Activated effector memory CD4-positive, alpha-beta T cell treated with anti-CD3 and anti-CD28 coated beads, Interleukin-2, amount 50 U/mL, for 16 hours (primary cell): ENCODE data around the gene NOD2.
A peak's percentile ranks its signal among the peaks of the same experiment; 100 is the strongest.

Experiments used
- DNase-seq: peaks from one replicate; pipeline ENCODE4 v3.0.0-alpha.2; 2020

The NOD2 gene

DNA sequence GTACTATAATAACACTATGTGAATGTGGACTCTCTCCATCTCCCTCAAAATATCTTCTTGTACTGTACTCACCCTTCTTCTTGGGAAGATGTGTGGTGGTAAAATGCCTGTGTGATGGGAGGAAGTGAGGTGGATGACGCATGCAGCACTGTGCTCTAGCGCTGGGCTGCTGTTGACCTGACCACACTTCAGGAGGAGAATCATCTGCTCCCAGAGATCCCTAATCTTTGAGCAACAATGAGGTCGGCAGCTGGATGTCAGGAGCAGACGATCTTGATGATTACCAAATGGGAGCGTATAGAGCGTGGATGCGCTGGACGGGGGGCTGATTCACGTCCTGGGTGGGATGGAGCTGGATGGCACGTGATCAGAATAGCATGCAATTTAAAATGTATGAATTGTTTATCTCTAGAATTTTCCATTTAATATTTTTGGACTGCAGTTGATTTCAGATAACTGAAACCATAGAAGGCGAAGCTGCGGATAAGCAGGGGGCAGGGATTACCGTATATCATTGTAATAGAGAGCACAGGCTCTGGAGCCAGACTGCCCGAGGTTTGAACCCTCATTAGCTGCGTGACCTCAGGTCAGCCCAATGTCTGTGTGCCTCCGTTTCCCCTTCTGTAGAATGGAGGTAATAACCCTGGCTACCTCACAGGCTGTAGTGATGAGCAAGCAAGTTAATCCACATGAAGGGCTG, 24.8 kb downstream of the NOD2 start:
- DNase-seq, result no peak

DNA sequence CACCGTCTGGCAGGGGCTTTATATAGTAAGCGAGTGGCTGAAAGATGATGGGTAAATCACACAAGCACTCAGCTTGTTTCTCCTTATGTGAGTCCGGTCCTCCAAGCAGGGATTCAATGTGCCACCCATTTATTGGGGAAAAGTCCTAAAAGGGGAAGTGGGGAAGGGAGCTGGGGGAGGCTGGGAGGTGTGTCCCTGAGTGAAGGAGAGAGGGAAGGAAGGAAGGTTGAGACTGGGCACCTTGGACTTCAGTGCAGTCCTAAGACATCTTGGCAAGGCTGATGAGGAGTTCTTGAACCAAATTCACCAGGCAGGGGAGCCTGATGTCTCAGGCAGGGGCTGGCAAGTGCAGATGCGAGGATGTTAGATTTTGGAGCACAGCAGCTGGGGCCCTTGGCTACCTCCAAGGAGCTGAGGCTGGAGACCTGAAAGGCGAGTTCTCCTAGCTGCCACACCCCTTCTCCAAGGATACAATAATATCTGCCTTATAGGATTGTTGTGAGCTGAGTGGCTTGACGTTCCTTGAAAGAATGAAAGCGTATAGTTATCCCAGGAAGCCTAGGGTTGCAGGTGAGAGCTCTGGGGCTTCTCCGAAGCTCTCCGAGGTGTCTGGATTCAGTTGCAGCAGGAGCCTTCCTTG, 25.5 kb downstream of the NOD2 start:
- DNase-seq, result no peak

DNA sequence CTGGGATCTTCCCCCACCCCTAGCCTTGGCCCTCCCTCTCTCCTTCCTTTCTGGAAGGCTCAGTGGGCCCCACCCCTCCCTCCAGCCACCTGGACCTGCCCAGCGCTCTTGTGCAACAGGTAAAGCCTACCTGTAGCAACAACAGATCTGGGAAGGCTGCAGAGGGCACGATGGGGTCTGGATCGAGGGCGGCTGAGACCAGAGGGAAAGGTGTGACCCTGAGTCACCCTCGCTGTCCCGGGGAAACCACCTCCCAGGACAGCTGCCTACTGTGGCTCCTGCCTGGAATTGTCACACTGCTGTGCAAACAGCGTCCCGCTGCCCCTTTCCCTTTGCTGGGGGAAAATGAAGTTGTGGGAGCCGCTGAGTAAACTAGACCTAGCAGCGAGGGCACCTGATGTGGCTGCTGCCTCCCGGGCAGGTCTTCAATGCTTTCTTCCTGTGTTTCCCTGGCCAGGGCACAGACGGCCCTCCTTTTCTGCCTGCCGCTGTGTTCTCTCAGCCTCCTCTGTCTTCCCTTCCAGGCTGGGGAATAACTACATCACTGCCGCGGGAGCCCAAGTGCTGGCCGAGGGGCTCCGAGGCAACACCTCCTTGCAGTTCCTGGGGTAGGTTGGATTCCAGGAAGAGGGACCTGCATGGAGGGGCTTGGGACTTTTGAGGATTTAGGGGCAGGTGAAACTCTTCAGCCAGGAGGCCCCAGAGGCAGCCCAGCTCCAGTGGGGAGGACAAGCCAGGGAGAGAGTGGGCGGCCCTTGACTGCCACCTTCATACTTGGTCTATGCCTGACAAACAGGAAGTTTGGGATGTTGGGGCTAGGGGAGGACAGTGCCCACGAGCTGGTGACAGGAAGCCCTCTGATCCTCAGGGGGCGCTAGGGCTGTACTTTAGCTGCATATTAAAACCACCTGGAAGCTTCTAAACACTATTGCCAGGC, 26.3 kb downstream of the NOD2 start:
- DNase-seq, result no peak

DNA sequence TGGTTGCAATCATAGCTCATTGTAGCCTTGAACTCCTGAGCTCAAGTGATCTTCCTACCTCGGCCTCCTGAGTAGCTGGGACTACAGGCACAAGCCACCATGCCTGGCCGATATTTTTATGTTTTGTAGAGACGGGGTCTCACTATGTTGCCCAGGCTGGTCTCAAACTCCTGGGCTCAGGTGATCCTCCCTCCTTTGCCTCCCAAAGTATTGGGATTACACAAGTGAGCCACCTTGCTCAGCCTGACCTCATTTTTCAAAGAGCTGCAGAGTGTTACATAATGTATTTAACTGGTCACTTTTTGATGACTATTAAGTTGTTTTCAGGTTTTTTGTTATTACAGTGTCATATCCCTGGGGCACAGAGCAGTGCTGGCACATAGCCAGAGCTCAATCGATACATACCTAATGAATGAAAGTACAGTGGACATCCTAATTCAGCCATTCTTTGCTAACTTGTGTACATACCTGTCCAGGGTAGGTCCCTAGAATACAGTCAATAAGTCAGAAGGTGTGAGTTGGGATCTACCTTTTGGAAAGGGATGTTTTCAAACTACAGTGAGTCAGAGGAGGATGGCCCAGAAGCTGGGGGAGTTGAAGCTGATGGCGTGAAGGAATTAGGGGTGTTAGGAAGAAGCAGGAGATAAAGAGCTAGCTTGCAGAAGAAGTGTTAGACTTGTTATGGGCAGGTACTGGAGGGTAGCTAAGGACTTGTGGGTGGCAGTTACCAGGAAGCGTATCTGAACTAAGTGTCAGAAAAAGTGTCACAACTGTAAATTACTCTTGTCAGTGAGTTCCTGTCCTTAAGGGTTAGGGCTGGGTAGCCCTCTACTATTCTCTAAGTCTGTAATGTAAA, 28.4 kb downstream of the NOD2 start:
- DNase-seq, result no peak

DNA sequence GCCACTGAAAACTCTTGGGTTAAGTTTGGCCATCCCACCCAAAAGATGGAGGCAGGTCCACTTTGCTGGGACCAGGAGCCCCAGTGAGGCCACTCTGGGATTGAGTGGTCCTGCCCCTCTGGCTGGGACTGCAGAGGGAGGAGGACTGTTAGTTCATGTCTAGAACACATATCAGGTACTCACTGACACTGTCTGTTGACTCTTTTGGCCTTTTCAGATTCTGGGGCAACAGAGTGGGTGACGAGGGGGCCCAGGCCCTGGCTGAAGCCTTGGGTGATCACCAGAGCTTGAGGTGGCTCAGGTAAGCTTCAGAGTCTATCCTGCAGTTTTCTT, 29.0 kb downstream of the NOD2 start:
- no peak for DNase-seq

DNA sequence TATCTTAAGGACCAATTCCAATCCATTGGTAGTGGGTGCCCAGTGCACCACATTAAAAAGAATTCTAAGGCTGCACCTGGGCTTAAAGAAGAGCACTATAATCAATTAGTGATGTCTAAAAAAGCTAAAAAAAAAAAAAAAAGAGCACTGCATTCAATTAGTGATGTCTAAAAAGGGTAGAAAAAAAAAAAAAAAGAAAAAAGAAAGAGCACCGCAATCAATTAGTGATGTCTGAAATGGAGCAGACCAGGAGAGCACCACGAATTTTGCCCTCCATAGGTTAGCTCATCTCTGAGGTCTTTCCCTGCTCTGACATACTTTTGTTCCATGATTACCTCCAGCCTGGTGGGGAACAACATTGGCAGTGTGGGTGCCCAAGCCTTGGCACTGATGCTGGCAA, 29.6 kb downstream of the NOD2 start:
- DNase-seq, result no peak

DNA sequence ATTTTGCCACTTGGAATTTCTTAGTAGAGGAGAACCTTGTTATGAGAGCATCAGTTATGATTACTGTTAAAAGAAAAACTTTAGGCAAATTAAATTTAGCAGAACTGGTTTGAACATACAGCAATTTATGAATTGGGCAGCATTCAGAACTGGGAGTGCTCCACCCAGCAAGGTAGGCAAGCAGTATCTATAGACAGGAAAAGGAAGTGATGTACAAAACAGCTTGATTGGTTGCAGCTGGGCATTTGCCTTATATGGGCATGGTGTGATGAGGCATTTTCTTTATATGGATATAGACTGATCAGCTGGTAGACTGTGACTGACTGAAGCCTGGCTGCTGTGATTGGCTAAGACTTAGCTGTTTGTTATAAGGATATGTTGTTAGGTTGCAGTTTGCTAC, 30.9 kb downstream of the NOD2 start:
- no peak for DNase-seq

DNA sequence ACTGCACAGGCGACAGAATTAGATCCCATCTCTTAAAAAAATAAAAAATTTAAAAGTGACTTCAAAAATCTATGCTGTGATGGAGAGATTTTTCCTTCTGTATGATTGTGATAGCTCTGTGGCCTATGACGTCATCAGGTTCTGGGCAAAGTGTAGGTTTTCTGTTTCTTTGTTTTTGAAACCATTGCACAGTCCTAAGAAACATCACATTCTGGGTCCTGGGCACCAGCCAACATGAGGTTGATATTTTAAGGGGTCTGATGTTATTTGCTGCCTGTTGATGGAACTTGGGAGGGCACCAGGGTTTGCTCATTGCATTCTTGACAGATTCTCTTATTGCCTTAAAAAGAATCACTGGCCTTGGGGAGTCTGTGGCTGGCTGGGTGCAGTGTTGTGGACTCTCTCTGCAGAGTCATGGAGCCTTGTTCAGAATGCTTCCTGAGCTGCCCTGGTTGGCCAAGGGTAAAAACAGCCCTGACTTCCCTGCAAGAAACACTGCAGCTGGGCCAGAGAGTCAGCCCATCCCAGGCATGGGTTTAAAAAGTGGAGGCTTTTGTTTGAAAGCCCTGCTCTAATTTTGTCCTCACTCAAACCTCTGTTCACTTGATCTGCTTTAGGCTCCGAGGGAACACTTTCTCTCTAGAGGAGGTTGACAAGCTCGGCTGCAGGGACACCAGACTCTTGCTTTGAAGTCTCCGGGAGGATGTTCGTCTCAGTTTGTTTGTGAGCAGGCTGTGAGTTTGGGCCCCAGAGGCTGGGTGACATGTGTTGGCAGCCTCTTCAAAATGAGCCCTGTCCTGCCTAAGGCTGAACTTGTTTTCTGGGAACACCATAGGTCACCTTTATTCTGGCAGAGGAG, 38.0 kb downstream of the NOD2 start:
- DNase-seq, result no peak

DNA sequence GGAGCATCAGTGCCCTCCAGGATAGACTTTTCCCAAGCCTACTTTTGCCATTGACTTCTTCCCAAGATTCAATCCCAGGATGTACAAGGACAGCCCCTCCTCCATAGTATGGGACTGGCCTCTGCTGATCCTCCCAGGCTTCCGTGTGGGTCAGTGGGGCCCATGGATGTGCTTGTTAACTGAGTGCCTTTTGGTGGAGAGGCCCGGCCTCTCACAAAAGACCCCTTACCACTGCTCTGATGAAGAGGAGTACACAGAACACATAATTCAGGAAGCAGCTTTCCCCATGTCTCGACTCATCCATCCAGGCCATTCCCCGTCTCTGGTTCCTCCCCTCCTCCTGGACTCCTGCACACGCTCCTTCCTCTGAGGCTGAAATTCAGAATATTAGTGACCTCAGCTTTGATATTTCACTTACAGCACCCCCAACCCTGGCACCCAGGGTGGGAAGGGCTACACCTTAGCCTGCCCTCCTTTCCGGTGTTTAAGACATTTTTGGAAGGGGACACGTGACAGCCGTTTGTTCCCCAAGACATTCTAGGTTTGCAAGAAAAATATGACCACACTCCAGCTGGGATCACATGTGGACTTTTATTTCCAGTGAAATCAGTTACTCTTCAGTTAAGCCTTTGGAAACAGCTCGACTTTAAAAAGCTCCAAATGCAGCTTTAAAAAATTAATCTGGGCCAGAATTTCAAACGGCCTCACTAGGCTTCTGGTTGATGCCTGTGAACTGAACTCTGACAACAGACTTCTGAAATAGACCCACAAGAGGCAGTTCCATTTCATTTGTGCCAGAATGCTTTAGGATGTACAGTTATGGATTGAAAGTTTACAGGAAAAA, 38.8 kb downstream of the NOD2 start:
- DNase-seq, result no peak

DNA sequence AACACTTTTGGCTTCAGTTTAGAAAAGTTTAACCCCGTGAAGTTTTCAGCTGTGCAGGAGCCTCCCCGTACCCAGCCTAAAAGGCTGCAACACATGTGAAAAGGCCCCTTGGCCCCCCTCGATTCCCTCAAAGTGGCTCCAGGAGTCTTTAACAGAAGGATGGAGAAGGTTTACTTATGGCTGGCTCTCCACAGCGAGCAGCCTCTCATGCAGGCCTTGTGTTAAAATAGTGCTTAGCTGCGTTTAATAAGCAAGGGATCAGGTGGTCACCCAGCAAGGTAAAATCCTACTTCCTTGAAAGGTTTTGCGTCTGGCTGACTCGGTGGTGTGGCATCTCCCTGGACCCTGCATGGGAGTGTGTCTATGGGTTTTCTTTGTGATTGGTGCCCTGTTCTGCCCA, 40.1 kb downstream of the NOD2 start:
- no peak for DNase-seq

DNA sequence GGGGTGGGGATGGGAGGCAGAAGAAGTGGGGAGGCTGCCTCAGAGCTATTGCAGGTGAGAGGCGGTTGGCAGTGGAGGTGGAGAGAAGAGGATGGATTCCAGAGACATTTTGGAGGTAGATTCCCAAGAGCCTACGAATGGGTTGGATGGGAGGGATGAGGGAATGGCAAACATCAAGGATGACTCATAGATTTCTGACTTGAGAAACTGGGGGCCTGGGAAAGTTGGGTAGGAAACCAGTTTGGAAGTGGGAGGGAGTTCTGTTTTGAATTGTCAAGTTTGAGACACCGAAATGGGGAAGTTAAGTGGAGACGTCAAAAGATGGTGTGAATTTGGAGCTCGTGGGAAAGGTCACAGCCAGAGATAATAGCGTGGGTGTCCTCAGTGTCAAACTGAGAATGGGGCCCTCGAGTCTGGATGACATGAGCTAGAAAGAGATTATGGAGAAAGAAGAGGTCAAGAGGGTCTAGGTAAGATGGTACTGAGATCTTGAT, 42.3 kb downstream of the NOD2 start:
- no peak for DNase-seq

DNA sequence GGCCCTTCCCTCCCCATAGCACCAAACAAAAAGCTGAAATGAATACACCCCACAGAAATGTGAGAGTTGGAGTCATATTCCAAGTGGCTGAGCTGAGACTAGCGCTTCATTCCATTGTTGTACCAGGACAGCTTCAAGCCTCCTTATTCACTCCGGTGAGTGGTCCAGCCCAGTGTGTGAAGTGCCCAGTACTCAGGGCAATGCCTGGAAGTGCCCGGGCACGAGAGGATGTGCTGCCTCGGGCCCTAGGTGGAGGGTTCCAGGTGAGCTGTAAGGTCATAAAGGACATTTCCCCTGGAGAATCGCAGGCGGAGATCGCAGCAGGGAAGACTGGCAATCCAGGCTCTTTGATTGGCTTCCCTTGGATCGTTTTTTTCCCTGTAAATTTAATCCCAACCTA, 43.0 kb downstream of the NOD2 start:
- DNase-seq, result no peak

DNA sequence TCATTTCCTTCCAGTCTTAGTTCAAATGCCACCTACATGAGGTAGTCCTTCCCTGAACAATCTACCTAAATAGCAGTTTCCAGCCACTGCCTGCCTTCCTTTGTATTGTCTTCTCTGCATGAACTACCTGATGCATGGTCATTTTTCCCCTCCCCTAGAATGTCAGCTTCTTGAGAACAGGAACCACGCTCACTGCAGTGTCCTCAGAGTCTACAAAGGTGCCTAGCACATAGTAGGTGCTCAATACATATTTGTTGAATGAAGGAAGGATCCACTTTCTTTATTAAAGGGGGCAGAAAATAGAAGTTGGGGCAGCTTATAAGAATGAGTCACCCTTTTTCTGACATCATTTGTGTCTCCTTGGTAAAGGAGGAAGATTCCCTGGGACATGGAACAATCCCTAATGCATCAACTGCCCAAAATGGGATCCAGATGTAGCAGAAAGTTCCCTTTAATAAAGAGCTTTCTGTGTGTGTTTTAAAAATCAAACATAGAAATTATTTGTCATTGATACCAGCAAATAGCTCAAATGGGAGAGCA, 44.1 kb downstream of the NOD2 start:
- DNase-seq, result no peak

DNA sequence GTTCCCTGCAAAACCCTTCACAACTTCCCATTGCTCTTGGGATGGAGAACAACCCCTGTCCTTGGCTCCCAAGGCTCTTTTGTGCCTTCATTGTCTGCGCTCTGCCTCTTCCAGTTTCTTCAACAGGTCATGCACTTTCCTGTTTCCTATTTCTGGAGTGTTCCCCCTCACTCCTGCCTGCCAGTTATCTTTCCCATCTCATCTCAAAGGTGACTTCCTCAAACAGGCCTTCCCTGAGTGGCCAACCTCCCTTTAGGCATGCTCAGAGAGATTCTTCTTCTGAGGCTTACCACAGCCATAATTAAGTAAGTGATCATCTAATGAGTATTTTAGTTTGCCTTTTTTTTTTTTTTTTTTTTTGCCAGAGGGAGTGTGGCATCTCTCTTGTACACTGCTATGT, 45.6 kb downstream of the NOD2 start:
- no peak for DNase-seq

DNA sequence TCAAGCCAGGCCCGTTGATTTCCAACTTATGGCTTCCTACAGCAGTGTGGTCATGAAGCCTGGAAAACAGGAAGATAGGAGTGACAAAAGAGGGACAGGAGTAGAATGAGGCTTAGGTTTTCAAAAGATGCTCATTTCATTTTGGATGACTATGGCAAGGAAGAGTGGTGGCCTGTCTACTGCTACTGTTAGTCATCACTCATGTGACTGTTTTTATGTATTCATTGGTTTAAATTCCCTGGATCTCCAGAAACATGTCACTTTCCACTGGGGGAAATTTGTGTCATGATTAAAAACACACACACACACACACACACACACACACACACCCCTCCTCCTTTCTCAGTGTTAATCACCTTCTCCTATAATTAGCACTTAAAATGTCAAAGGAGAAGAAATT, 47.3 kb downstream of the NOD2 start:
- no peak for DNase-seq

DNA sequence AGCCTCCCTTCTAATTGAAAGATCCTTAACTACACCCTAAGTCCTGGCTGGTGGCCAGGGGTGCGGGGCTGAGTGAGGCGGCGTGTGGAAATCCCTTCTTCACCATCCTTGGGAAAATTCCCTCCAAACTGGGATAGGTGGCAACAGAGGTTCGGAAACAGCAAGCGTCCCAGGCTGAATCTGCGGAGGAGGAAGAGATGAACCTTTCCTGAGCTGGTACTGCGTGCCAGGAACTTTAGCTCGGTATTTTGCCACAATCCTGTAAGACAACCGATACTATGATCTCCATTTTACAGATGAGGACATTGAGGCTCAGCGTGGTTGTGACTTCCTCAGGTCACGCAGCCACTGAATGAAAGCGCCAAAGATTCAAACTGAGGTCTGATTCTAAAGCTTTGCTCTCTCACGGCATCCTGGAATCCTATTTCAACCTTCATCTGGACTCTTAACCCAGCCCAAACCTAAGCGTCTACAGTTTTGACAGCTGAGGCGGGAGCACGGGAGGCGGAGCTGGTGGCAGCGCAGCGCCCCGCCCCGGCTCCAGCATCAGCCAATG, 47.9 kb downstream of the NOD2 start:
- peak; percentile 65 for DNase-seq

DNA sequence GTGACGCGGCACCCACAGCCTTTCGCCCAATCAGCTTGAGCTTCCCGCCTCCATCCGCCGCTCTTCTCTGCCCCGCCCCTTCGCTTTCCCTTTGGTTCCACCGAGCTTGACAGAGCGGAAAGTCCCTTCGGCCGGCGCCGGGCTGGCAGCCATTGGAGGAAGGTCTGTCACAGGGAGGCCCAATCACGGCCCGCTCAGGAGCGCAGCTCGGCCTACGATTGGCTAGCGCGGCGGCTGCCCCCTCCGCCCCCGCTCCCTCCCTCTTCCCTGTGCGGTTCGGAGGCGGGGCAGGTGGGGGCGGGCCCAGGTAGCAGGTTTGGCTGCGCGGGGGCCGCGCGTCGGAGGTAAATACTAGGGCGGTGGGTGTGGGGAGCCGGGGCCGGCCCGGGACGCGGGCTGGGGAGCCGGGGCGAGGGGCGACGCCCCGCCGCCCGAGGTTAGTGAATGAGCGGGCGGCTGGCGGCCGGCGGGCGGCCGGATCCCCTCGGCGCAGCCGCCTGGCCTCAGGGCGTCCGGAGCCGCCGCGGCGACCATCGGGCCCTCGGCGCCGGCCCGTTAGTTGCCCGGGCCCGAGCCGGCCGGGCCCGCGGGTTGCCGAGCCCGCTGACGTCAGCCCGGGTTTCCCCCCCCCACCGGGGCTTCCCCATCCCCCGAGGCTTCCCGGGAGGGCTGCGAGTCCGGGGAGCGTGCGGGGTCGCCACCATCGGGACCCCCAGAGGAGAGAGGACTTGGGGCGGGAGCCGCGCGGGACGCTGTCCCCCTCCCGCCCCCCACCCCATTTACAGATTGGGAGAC, 48.6 kb downstream of the NOD2 start, which contains the start of gene CYLD:
TSS of gene CYLD (plus strand) at position 306 of the 795 bp plus-strand sequence. CDS start 7,613 bp downstream, outside the sequence.
- peak; percentile 100 for DNase-seq

DNA sequence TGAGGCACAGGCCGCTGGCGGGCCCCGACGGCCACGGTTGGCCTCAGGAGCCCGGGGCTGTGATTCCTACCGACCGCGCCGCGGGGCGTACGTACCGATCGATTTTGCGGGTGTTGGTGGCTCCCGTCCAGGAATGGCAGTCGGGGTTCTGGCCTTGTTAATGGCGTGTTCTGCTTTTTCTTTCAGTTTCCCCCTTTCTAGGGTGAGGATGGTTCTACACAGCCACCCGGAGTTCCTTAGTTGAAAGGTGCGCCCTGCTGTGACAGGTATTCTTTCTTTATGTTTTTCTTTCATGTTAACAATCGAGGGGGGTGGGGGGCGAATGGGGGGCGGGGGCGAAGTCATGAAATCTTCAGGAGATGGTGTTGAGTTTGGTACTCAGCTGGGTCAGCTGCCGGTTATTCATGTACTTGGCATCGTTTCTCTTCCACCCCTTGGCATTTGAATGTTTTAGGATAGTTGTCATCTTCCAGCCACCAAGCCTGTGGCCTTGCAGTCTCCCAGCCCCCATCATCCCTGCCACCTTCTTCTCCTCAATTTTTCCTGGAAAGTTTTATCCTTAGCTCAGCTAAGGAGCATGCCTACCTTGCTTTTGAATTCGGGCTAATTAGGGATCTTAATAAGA, 49.3 kb downstream of the NOD2 start:
- DNase-seq, result peak; percentile 84
